Gastrocnemius medialis (tissue), 4 donors: Measurements from ENCODE around the gene ZNF518A. TPM values are rescaled to one million over a fixed set of nuclear protein-coding genes. Genes with fewer than 3 reads are reported as not detected.

ENCODE experiments used
- ATAC-seq, 2 donors: fragments of 150-250 bp; one replicate each; pipeline ENCODE4 v1.9.1; 2016
- DNase-seq, 2 donors: peaks; one replicate each; pipeline ENCODE4 v3.0.0-alpha.2; 2019
- H3K27ac ChIP-seq, 4 donors: fragments of 200-600 bp; sonication (generic); 1 replicate in 1 of 4; 2 replicates in 3 of 4; pipeline ENCODE4 v1.5.1; 2016 to 2018; ENCODE audit warnings: mild to moderate bottlenecking in 2 of 4, moderate library complexity in 1 of 4
- H3K27me3 ChIP-seq, 3 donors: fragments of 200-600 bp; sonication (generic) in 2 of 3; 1 replicate in 1 of 3; 2 replicates in 2 of 3; pipeline versions ENCODE4 v1.5.1 to v1.6.0; 2016 to 2019; ENCODE audit warnings: mild to moderate bottlenecking in 1 of 3, moderate library complexity in 1 of 3
- H3K36me3 ChIP-seq, 2 donors: fragments of 200-600 bp; sonication (generic) in 1 of 2; one replicate each; pipeline ENCODE4 v1.5.1; 2017 to 2018
- H3K4me1 ChIP-seq, 2 donors: fragments of 200-600 bp; sonication (generic) in 1 of 2; one replicate each; pipeline ENCODE4 v1.5.1; 2016 to 2017; ENCODE audit warnings: mild to moderate bottlenecking in 2 of 2
- H3K4me3 ChIP-seq, 4 donors: fragments of 200-600 bp; sonication (generic) in 3 of 4; 1 replicate in 1 of 4; 2 replicates in 3 of 4; pipeline ENCODE4 v1.5.1; 2016 to 2019; ENCODE audit warnings: mild to moderate bottlenecking in 2 of 4
- H3K9me3 ChIP-seq, 3 donors: fragments of 200-600 bp; sonication (generic) in 2 of 3; 1 replicate in 1 of 3; 2 replicates in 2 of 3; pipeline ENCODE4 v1.5.1; 2016 to 2019
- POLR2A ChIP-seq, 2 donors: fragments of 450-650 bp; IDR thresholded peaks; one replicate each; pipeline ENCODE4 v1.6.1; 2017; ENCODE audit warnings: antibody characterized with exemption in 2 of 2, mild to moderate bottlenecking in 2 of 2, moderate library complexity in 2 of 2
- in situ Hi-C, 4 donors: fragments of 200-750 bp; cut with MboI; loops; one replicate each; pipeline versions ENCODE4 v1.15.0 to v1.8.0; 2017; ENCODE audit warnings: low sequenced_read_pairs in 4 of 4
- intact Hi-C: fragments of 100-400 bp; cut with DNase I; formaldehyde crosslinking; loops from one replicate; pipeline ENCODE4 v1.15.1; 2023; ENCODE audit warnings: low total_unique reads
- total RNA-seq, 4 donors: library from RNA; depleted of rRNA; stranded (reverse); fragments of >200 nt; gene quantifications; one replicate each; pipeline versions ENCODE4 v1.1.0 to v1.2.3, GENCODE V29; 2016
- TF ChIP-seq, protein P1 (sequence below), 5 experiments: fragments of 450-650 bp in 3 of 5; fragments of 200-600 bp in 2 of 5; sonication (generic) in 2 of 5; IDR thresholded peaks in 4 of 5; conservative IDR thresholded peaks in 1 of 5; 1 replicate in 4 of 5; 2 replicates in 1 of 5; pipeline ENCODE4 v1.5.1; 2016 to 2019; ENCODE audit warnings: antibody characterized with exemption in 5 of 5, mild to moderate bottlenecking in 3 of 5, moderate library complexity in 3 of 5

The ZNF518A gene
- total RNA-seq, 4 donors from 2014 or later = 4.9 to 11.8 (median 8.2) TPM

DNA sequence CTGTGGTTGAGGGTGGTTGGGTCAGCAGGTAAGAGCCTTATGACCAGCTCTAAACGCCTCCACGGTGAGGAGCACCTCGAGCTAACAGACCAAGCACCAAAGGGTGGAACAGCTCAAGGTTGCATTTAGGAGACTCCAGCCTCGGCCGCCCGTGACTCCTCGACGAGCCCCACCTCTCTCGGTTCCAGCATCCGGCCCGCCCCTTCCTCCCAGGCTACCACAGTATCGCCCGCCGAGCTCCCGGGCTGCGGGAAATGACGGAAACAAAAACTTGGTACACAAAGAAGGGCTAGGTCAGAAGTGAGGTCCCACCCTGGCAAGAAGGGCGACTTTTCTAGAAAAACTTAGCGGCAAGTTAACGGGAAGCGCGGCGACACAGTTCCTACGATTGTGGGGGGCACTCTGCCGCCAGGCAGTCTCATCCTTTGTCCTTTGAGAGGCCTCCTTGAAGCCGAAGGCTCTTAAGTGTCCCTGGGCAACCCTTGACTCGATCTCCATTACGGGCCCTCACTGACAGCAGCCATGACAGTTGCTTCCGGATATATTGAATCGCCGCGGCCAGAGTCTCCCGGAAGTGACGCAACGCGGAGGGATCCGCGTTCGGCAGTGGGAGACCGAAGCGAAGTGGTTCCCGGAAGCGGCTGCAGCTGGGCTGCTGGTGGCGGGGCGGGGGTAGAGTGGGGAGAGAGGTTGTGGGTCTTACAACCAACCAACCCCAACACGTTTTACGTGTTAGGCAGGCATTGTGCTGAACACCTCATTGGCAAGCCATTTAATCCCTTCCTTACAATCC is 40.2 kb upstream of the ZNF518A start:
- H3K36me3 ChIP-seq = no peaks in the 10 kb centered on the region
- peak in 1 of 2 donors; percentile 22 for TF ChIP-seq POLR2A (IDR thresholded peaks at IDR 0.05)
- TF ChIP-seq, protein P1, sequence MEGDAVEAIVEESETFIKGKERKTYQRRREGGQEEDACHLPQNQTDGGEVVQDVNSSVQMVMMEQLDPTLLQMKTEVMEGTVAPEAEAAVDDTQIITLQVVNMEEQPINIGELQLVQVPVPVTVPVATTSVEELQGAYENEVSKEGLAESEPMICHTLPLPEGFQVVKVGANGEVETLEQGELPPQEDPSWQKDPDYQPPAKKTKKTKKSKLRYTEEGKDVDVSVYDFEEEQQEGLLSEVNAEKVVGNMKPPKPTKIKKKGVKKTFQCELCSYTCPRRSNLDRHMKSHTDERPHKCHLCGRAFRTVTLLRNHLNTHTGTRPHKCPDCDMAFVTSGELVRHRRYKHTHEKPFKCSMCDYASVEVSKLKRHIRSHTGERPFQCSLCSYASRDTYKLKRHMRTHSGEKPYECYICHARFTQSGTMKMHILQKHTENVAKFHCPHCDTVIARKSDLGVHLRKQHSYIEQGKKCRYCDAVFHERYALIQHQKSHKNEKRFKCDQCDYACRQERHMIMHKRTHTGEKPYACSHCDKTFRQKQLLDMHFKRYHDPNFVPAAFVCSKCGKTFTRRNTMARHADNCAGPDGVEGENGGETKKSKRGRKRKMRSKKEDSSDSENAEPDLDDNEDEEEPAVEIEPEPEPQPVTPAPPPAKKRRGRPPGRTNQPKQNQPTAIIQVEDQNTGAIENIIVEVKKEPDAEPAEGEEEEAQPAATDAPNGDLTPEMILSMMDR (IDR thresholded peaks at IDR 0.05 in 4 of 5, conservative IDR thresholded peaks at IDR 0.05 in 1 of 5) = no peak
- ATAC-seq (peak; percentile 89 to 99), DNase-seq (peak; percentile 62 to 89)
- H3K27ac ChIP-seq = peak overlapping the region; percentile 61 to 84 (median 70)
- H3K4me3 ChIP-seq = peak overlapping the region; percentile 53 to 80 (median 70)
- intact Hi-C loops = loop anchor here (1.0 kb wide), 1 partner anchor 40 kb away; the partner anchor contains the start of gene ZNF518A
- H3K9me3 ChIP-seq = no peaks in the 10 kb centered on the region
- peaks cover 6 to 7% of the 10 kb centered on the region in 2 donors for H3K4me1 ChIP-seq
- in situ Hi-C loops = loop anchor here in 3 of 4 donors (5.0 kb wide), 2 partner anchors 37 to 42 kb away; partner anchors contain the start of gene ZNF518A (in 1 of the 3)
- H3K27me3 ChIP-seq = peaks cover 21 to 42% (median 25%) of the 10 kb centered on the region in 3 donors

DNA sequence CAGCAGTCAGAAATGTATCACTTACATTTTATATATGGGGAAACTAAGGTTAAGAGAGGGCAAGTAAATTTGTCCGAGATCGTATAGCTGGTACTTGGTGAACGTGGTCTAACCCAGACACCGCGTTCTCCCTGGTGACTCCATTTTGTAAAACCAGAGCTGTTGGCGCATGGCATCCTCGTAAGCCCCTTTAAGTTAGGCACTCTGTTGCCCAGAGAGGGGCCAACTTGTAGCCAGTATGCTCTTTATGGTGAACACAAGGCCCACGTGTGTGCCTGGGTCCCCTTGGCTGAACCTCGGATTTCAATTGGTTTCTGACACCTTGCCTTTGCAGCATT is 39.7 kb upstream of the ZNF518A start:
- ATAC-seq (no peak), DNase-seq (no peak)
- H3K4me3 ChIP-seq = peak overlapping the region; percentile 53 to 80 (median 70)
- H3K9me3 ChIP-seq = no peaks in the 10 kb centered on the region
- no peak for TF ChIP-seq POLR2A (IDR thresholded peaks at IDR 0.05)
- TF ChIP-seq, protein P1 (IDR thresholded peaks at IDR 0.05 in 4 of 5, conservative IDR thresholded peaks at IDR 0.05 in 1 of 5) = no peak
- H3K27ac ChIP-seq = peak overlapping the region; percentile 61 to 84 (median 70)
- peaks cover 25 to 48% (median 26%) of the 10 kb centered on the region in 3 donors for H3K27me3 ChIP-seq
- H3K4me1 ChIP-seq = peaks cover 6 to 7% of the 10 kb centered on the region in 2 donors
- in situ Hi-C loops = loop anchor here in 3 of 4 donors (5.0 kb wide), 2 partner anchors 37 to 42 kb away; partner anchors contain the start of gene ZNF518A (in 1 of the 3)
- intact Hi-C loops = loop anchor here (1.0 kb wide), 1 partner anchor 40 kb away; the partner anchor contains the start of gene ZNF518A
- H3K36me3 ChIP-seq = no peaks in the 10 kb centered on the region

DNA sequence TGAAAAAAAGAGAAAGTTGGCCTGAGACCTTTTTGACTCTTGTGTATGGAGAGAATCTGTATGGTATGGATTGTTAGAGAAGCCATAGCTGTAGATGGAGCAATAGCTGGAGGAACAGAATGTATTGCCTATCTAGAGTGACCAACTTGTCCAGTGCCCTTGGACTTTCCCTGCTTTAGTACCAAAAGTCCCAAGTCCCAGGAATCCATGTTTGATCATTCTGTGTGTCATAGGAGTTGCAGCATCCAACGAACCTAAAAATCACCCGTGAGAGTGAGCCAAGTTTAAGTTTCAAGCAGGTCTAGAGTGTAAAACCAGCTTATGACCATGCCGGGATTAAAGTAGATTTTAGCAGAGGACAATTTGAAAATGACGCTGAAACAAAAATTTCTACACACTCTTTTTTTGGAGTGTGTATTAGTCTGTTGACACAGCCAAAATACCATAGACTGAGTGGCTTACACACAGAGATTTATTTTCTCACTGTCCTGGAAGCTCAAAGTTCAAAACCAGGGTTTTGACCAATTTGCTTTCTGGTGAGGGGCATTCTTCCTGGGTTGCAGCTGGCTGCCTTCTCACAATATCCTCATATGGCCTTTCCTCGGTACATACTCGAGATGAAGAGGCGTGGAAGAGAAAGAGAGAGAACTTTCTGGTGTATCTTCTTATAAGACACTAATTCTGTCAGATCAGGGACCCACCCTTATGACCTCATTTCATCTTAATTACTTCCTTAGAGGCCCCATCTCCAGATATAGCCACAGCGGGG is 36.9 kb upstream of the ZNF518A start:
- no peak overlapping the region for H3K27ac ChIP-seq
- no peaks in the 10 kb centered on the region for H3K9me3 ChIP-seq
- H3K27me3 ChIP-seq = peaks cover 45 to 73% (median 48%) of the 10 kb centered on the region in 3 donors
- ATAC-seq (no peak), DNase-seq (no peak)
- in situ Hi-C loops (loop anchor here in 3 of 4 donors (5.0 kb wide), 2 partner anchors 34 to 39 kb away; partner anchors contain the start of gene ZNF518A (in 1 of the 3)), intact Hi-C loops (no loop called here)
- no peaks in the 10 kb centered on the region for H3K36me3 ChIP-seq
- H3K4me1 ChIP-seq = peaks cover 6 to 7% of the 10 kb centered on the region in 2 donors
- no peak overlapping the region for H3K4me3 ChIP-seq
- no peak for TF ChIP-seq POLR2A (IDR thresholded peaks at IDR 0.05)
- TF ChIP-seq, protein P1 (IDR thresholded peaks at IDR 0.05 in 4 of 5, conservative IDR thresholded peaks at IDR 0.05 in 1 of 5) = no peak

DNA sequence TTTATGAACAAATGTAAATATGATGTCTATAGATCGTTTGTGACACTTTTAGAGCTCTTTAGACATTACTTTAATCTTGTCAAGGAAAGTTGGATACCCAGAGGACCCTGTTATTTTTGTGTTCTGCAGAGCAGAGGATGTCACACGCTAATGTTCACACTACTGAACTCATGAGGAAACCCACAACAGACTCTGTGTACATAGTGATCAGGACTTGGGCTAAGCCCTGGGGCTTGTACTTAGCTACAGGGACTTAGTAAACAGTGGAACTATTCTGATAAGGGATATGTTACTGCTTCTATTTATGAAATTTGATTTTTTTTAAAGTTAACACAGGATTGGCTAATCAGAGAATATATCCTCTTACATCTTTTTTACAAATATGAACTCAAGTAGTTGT is 36.1 kb upstream of the ZNF518A start:
- intact Hi-C loops = no loop called here
- H3K4me3 ChIP-seq = no peak overlapping the region
- in situ Hi-C loops = loop anchor here in 3 of 4 donors (5.0 kb wide), 2 partner anchors 33 to 38 kb away; partner anchors contain the start of gene ZNF518A (in 1 of the 3)
- DNase-seq (no peak), ATAC-seq (no peak)
- no peaks in the 10 kb centered on the region for H3K36me3 ChIP-seq
- H3K9me3 ChIP-seq = no peaks in the 10 kb centered on the region
- peaks cover 6 to 7% of the 10 kb centered on the region in 2 donors for H3K4me1 ChIP-seq
- peaks cover 53 to 80% (median 54%) of the 10 kb centered on the region in 3 donors for H3K27me3 ChIP-seq
- H3K27ac ChIP-seq = no peak overlapping the region
- TF ChIP-seq POLR2A (IDR thresholded peaks at IDR 0.05) = no peak
- TF ChIP-seq, protein P1 (IDR thresholded peaks at IDR 0.05 in 4 of 5, conservative IDR thresholded peaks at IDR 0.05 in 1 of 5) = no peak
